GM18498 (cell line): ENCODE results near the gene TLK2.
"Not testable (repeated sequence)": the region's sequence is repeated elsewhere in the genome, so short reads cannot be mapped to it uniquely, and the experiment has no call there.

Source experiments
- ATAC-seq: cut with Tn5 transposase; IDR thresholded peaks from one replicate; pipeline ENCODE4 v1.9.1; 2021; ENCODE audit warnings: mild to moderate bottlenecking, moderate library complexity; ENCODE audit not compliant: unreplicated experiment

The TLK2 gene

GRCh38 chr17:62597150-62597549, 118.5 kb downstream of the TLK2 start:
- no peak for ATAC-seq

- no peak for ATAC-seq
Measured at GRCh38 chr17:62597920-62598319, 119.3 kb downstream of the TLK2 start.

GRCh38 chr17:62599964-62600657, 121.5 kb downstream of the TLK2 start:
- ATAC-seq: no peak

- ATAC-seq: no peak
Measured at GRCh38 chr17:62600805-62601204, 122.2 kb downstream of the TLK2 start.

- ATAC-seq: no peak
Measured at GRCh38 chr17:62601471-62601870, 122.8 kb downstream of the TLK2 start.

GRCh38 chr17:62603783-62604182, 125.2 kb downstream of the TLK2 start:
- ATAC-seq: not testable (repeated sequence)

- no peak for ATAC-seq
Measured at GRCh38 chr17:62605588-62605987, 127.0 kb downstream of the TLK2 start.

- ATAC-seq: peak; percentile 84
Measured at GRCh38 chr17:62611292-62611691, 132.7 kb downstream of the TLK2 start.

GRCh38 chr17:62611728-62612127, 133.1 kb downstream of the TLK2 start:
- peak; percentile 34 for ATAC-seq

GRCh38 chr17:62612289-62612688, 133.7 kb downstream of the TLK2 start:
- ATAC-seq: not testable (repeated sequence)

- not testable (repeated sequence) for ATAC-seq
Measured at GRCh38 chr17:62613095-62613494, 134.5 kb downstream of the TLK2 start.

GRCh38 chr17:62614142-62614541, 135.5 kb downstream of the TLK2 start:
- no peak for ATAC-seq

GRCh38 chr17:62615503-62615902, 136.9 kb downstream of the TLK2 start:
- ATAC-seq: no peak

- ATAC-seq: no peak
Measured at GRCh38 chr17:62616993-62617893, 138.6 kb downstream of the TLK2 start.

- ATAC-seq: no peak
Measured at GRCh38 chr17:62617894-62618472, 139.4 kb downstream of the TLK2 start.

GRCh38 chr17:62618647-62619416, 140.2 kb downstream of the TLK2 start:
- ATAC-seq: no peak

GRCh38 chr17:62619417-62620155, 141.0 kb downstream of the TLK2 start:
- no peak for ATAC-seq

- ATAC-seq: no peak
Measured at GRCh38 chr17:62621223-62621622, 142.6 kb downstream of the TLK2 start.

- ATAC-seq: no peak
Measured at GRCh38 chr17:62625184-62625869, 146.7 kb downstream of the TLK2 start.

GRCh38 chr17:62625870-62626200, 147.2 kb downstream of the TLK2 start:
- ATAC-seq: no peak
